HG02588 (cell line): Measurements from ENCODE around the gene POLG.

Experiments
- ATAC-seq: cut with Tn5 transposase; IDR thresholded peaks from one replicate; pipeline ENCODE4 v1.9.1; 2021; ENCODE audit warnings: mild to moderate bottlenecking, moderate library complexity; ENCODE audit not compliant: unreplicated experiment

Gene POLG

DNA sequence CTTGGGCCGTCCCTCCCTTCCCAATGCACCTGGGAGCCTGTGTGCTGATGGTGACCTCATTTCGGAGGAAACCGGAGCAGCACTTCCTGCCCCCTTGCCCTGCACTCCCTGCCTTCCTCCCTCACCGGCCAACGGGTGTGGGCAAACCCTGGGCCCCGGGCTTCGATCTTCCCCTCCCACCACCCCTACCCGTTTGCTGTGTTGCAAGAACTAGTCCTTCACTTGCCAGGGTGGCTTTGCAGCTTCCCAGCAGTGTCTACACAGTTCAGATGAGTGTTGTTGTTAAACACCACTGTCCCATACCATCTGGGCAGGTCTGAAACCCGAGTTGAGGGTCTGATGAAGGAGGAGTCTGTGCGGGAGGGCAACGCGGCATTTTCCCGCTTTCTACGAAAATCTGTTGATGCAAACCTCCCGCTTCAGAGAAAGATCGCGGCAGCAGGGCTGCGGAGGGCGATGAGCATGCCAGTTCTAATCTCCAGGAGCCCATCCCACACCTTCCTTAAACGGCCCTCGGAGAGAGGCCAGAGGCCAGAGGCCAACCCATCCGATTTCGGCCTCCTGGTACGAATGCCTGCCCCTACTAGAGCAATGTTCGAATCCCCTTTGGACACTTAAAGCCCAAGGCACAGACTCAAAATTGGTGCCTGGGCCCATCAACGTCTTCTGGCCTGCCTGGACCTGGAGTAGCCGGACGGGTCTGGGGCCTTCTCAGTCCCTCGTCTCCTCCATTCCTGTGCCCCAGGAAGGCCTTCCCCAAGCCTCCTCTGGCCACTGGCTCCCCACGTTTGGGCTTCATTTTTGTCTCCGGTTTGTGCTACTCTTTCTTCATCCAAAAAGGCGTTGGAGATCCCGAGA is 35.7 kb upstream of the POLG start:
- no peak for ATAC-seq

DNA sequence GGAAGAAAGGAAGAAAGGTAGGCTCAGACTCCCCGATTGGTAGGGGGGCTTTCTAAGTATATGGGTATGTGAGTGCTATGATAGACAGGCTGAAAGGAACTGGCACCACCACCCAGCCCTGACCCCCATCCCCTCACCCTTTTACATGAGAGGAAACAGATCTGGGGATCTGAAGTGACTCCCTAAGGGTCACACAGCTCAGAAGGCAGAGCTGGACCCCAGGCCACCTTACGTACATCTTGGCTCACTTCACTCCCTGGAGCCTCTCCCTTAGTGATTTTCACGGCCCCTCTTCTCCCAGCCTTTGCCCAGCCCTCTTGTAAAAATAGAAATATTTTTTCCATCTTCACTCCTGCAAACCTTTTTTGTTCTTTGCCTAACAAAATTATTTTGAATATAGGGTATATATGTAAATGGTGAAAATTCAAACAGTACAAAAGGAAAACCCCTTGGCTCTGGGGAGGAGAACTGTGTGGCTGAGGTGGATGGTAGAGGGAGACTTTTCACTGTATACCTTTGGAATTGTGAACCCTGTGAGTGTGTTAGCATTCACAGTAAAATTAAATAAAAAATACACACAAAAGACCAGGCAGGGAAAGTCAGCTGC is 34.8 kb upstream of the POLG start:
- ATAC-seq, result no peak

DNA sequence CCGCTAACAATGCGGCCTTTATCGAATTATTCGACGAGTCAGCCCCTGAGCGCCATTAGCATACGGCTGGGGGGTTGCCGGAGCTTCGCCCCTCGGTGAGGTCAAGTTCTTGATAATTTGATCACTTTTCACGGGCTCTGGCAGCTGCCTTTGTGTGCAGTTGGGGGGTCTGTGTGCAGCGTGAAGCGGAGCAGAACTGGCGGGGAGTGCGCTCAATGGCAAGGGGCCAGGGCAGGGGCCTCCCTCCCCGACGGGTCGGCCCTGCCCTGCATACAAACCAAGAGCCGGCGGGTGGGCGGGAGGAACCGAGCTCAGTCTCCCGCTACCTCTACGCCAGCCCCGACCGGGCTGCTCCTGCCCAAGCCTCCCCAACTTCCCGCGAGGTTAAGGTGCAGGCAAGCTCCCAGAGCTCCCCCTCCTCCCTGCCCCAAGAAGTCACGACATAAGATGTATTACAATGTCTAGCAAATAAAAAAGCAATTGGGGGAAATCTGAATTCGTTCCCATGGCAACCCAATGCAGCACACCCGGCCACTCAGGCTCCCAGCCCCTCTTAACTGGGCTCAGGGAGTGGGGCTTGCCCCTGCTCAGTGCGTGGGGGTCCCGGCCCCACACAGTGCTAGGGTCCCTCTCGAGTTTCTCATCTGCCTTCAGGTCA is 34.1 kb upstream of the POLG start:
- no peak for ATAC-seq

DNA sequence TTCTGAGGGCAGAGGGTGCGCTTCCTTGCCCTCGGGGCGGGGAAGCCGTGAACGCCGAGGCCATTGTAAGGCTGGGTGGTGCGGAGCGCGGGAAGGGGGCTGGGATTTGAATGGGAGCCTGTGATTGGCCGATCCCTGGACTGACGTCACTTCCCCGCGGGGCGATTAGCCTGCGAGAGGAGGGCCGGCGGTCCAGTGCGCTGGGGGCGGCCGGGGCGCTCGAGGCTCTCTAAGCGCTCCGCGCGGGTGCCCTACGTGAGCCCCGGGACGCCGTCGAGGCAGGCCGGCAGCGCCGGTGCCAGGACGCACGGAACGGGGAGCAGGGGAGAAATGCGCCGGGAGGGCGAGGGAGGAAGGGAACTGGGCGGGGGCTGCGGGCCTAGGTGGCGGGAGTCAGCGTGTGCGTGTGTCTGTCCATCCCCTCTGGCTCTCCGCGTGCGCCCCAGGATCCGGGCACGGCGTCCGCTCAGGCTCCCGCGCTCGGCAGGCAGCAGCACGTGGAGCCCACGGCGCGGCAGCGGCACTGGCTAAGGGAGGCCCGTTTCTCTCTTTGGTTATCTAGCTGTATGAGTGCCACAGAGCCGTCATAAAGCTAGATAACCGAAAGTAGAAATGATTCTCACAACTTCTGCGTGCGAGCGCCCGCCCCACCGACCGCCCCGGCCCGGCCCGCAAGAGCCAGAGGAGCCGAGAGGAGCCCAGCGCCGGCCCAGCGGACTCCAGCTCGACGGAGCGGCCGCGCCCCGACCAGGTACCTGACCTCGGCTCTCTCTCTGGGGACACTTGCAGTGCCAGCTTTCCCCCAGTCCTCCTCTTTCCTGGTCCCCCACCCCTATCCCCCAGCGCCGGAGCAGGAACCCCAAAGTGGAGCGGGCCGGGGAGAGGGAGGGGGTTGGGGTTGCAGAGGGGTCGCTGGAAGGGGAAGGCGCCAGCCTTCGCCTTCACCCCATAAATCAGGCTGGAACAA is 33.1 kb upstream of the POLG start:
- no peak for ATAC-seq

DNA sequence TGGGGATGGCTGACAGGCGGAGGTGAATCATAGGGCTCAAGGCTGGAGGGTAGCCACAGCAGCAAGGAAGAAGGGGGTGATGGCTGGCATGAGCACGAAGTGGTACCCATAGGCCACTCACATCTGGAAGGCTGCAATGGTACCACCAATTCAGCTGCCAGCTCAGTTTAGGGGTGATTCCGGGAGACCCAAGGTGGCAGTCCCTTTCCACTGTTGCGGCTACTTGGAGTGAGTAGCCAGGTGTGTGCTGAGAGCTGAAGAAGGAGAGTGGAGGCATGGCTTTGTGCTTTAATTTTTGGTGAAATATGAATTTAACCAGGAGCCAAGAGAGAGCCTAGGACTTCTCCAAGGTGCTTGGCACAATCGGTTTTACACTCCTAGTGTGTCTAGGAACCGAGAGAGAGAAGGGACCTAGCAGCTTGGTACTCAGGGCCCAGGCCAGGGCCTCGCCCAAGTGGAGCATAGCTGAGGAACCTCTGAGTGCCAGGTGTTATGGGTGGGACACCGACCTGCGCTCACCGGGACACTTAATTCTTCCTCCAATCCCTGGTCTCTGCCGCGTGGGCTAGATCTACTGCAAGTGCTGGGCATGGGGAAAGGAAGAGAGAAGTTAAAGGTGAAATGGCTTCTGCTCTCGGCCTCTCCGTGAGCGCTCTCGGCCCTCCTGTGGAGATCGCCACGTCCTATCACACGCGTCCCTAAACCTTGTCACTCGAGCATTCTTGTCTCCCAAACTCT is 32.2 kb upstream of the POLG start:
- ATAC-seq, result no peak

DNA sequence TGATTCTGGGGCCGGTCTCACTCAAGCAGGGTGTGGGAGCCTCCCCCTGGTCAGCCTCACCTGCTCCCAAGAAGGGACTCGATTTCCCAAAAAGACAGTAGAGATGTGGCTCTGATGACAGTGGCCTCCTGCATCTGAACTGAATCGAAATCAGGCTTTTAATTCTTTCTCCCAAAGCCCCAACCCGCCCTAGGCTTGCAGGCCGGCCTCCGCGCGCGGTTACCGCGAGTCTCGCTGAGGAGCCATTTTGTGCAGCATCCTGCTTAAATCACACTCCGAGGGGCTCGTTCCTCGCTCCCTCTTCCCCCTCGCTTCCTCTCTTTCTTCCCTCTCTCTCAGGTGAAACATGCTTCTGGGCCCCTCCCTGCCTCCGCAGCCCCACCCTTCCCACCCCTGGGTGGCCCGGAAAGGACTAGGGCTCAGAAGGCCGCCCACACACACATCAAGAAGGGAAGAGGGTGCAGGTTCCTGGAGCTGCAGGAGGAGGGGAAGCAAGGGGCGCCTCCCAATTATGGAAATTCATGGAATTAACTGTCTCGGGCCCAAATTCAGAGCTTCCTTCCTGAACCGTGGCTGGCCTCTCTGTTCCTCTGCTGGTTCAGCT is 30.9 kb upstream of the POLG start:
- no peak for ATAC-seq

DNA sequence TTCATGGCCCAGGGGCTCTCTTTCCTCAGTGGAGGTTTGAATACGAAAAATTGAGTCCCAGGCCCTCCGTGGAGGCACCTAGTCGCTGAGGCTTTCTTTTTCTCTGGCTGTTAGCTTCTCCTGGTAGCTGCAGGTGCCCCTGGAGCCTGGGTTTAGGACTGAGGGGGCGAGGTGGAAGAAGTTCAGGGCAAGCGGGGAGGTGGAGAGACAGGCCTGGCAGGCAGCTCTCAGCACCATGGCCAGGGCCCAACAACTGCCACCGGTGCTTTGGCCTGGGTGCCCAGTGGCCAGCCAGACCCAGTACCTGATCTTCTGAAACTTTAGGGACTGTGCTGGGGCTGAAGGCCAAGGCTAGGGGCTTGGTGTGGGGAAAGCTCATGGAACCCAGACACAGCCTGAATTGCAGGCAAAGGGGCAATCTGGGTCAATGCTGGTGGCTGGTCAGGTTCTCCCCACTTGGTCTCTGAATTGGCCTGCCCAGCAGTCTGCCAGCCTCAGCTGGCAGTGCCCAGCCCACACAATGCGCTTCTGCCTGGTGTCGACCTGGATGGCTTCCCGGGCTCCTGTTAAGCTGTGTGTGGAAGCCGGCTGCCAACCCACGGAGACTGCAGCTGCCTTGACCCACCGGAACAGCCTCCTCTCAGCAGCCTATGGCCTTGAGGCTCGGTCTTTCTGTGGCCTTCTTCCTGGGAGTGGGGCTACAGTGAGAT is 30.3 kb upstream of the POLG start:
- no peak for ATAC-seq

DNA sequence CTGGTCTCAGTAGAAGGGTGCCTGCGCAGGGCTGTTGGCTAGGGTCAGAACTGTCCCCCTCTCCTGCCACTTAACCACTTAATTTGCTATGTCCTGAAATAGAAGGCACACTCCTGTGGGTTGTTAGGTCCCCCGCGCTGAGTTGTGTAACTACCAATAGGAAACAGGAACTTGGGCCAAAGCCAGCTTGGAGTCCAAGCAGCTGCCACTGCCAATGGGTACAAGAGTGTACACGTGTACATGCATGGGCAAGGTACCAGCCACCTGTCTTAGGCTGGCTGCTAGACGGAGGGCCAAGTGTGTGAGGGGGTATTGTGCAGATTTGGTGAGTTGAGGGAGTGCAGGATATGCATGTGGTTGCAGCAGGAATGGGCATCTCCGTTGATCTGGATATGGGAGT is 29.7 kb upstream of the POLG start:
- no peak for ATAC-seq

DNA sequence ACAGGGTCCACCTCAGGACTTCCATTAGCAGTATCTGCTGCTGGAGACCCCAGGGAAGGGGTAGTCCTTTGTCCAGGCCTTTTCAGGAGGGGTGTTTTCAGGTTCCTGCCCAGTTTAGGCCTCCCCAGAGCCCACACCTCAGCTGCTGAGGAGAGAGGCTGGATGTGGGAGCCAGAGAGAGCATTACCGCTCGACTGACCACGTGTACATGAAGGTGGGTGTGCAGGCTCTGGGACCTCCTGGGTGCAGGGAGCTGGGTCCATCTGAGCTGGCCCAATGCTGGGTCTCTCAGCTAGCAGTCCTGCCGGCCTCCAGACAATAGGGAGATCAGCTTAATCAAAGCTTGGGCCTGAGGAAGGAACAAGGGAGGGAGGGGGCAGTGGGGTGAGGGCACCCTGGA is 29.1 kb upstream of the POLG start:
- no peak for ATAC-seq

DNA sequence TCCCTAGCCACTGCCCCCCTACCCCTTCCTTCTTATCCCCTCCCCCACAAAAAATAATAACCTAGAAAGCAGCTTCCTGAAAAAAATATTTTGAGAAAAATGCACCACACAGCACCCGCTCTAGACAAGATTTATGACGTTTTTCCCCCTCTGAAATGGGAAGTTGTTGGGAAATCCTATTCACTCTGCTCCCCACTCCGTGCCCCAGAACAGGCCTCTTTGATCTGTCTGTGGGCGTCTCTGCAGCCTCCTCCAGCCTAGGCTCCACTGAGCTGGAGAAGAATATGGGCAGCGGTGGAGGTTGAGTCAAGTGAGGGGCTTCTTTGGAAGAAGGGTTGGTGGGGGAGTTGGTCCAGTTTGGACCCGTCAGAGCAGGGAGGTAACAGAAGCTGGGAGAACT is 28.5 kb upstream of the POLG start:
- ATAC-seq, result no peak

DNA sequence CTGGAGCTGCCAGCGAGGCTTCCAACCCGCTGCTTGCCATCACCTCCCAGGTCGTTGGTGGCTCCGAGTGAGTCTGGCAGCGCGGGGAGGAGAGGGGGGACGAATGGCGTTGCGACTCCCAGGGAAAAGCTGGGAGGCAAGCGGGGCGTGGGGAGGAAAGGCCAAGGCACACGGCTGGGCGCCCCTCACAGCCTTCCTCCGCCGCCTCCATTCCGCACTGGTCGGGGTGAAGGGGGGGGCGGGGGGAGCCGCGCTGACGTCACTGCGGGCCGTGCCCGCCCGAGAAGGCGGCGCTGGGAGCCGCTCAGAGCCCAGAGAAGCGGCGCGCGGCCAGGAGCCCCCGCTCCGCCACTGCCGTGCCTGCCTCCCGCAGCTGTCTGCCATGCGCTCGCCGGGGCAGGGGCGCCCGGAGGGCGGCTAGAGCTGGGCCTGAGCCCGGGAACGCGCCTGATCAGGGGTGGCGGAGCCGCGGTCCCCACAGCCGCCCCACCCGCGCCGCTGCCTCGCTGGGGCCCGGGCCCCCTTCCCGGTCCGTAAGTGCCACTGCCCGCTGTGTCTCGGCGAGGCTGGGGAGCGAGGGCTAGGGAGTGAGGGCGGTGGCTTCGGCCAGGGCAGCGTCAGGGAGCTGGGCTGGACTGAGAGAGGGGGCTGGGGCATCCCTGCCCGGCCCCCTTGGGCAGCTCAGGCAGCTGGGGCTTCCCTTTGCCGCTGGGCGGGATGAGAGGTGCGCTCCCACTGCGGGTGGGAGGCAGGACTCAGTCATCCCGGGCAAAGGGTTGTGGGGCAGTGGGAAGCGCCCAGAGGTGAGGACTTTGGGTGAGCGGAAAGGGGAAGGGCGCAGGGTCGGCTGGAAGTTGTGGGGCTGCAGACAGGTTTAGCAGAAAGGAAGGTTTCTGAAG is 27.8 kb upstream of the POLG start:
- no peak for ATAC-seq

DNA sequence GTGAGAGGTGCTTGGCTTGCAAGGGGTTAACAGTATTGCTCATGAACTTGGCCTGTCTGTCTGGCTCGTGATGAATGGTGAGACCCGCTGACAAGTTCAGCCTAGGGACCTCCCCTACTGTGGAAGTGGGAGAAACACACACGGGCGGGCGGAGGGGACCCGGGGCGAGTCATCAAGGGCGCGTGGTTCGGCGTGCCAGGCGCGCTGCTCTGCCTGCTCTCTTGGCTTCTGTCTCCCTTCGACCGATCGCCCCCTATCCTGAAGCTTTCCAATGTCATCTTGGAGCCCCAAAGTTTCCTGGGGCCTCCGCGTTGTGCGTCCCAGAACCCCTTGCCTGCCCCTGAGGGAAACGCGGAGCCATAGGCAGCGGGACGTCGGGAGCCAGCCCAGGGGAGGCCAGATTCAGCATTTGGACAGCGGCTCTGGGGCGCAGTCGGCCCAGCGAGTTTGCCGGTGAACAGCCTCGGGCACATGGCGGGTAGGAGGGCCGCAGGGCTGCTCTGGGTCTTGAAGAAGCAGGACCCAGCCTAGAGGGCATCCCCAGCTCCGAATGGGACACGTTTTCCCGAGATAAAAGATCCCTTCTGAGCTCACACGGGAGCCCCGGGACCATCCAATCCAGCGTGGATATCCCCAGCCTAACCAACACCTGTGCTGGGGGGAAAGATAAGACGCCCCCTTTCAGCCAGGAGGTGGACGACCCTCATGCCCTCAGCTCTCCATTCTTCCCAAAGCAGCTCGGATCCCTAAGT is 27.0 kb upstream of the POLG start:
- ATAC-seq, result no peak

DNA sequence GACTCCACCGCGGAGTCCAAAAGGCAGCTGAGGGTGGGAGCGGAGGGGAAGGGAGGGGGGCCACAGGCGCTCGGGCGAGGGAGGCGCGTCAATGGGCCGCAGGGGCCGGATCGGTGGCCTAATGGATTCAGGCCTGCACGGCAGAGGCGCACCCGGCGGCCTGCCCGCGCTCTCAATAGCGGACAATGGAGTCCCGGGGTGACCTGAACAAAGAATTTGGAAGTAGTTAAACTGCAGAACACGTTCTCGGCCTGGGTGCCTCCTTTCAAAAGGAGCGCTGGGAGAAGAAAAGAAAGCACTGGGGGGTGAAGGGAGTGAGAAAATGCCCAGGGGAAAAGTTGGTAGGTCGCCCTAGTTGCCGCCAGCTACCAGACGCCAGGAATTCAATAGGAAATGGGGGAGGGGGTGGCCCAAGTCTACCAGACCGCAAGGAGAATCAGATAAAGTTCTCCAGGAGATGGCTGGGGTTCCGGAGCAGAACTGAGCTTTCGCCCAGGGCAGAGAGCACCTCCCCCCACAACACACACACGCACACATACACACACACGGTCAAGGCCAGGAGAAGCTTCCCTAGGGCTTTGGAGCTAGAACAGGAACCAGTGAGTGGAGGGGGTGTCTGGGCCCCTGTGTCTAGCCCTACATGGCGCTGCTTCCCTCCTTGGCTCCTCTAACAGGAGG is 25.8 kb upstream of the POLG start:
- no peak for ATAC-seq

DNA sequence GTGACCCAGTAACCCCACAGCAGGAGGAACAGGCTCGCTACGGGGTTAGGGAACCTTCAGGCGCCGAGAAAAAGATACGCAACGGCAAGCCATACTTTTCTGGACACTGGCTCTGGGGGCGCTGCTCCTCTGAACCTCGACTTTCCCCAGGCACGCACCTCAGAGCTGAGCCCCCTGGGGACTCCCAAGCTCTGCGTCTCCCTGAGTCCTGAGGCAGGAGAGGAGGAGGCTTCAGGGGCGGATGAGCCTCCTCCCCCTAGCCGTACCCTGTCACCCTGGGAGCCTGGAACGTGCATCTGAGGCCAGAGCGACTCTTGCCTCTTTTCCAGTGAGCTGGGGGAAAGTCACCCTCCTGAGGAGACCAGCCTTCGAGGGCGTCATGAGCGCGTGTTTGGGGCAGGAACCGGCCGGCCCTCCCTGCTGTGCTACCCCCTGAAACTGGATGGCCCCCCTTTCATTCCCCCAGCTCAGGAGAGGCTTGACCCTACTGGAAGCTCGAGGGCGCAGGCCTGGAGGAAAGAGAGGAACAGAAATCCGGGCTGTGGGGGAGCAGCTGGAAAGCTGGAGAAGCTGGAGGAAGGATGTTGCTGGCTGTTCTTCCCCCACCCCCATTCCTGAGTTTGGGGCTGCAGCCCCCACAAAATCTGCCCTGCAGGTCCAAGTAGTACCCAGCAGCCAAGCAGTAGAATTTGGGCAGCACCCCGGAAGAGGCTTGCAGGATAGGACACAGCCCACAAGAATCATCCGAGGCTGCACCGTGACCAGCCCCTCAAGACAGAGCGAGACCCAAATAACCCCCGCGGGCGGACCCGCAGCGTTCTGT is 25.1 kb upstream of the POLG start:
- ATAC-seq, result no peak

DNA sequence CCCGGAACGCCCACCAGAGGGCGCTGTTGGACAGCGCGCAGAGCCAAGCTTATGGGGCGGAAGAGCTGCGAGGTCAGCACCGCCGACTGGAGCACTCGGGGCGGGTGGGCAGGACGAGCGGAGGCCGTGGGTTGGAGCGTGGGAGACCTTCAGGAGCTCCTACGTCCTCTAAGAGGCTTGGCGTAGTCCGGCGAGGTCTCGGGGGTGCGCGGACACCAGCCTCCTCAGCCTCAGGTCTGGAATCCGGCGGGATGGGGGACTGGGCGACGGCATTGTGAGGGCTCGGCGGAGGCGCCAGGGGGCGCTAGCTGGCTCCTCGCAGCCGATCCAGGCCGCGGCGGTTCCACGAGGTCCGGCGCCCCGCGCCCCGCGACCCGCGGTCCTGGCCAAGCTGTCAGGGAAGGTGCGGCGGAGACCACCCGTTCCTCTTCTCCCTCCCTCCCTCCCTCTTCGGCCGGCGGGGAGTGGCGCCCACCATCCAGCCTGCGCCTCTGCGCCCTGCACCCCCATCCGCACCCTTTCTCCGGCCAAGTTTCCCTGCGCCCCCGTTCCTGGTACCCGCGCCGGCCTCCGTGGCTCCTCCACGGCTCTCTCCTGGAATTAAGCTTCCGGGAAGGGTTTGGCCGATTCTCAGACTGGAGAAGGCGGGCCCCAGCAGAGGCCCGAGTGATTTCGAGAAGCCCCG is 24.3 kb upstream of the POLG start:
- ATAC-seq, result peak; percentile 85

DNA sequence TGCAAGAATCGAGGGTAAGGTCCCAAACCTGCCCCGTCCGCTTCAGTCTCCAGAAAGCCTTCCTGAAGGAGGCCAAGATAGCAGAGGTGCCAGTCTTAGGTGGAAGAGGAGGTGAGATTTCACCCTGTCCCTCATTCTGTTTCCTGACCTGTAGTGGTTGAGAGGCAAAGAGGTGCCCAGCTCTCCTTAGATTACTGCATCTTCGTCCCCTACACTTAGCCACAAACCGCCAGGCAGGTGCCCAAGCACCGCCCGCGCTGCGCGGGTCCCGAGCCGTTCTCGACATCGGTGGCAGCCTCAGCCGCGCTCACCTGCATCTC is 23.8 kb upstream of the POLG start:
- ATAC-seq, result no peak
